ENCODE measurements around the gene PAX7. TPM values are rescaled to one million over a fixed set of nuclear protein-coding genes. Genes with fewer than 3 reads are reported as not detected.

Gene PAX7
- total and polyA plus RNA-seq, 2 donors (not counting 3 experiments of a cell fraction or from before 2014, with no cell fraction given) = not detected

DNA sequence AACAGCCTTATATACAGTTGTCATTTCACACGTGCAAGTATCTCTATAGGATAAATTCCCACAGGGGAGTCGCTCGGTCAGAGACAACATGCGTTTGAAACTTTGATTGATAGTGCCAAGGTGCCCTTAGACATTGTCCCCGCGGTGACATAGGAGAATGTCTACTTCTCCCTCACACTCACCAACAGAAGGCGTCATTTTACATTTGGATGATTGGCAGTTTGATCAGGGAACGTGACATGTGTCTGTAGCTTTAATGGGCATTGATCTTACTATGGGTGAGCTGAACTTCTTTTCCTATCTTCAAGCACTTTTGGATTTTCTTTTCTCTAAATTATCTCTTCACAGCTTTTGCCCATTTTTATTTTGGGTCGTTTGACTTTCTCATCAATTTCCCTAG lies 42.6 kb upstream of the PAX7 start:
- FAIRE-seq (no peak), DNase-seq (ENCODE audit: low read depth, low spot score) (no peak)
- Histone ChIP-seq H3K27ac (ENCODE audit: insufficient read depth, low read depth, low read length) (no peak overlapping the region), H4K20me1 (replicated peaks; ENCODE audit: control insufficient read depth, extremely low read depth, insufficient read depth, low read length) (no peaks in the 10 kb centered on the region), H3K9me1 (replicated peaks; ENCODE audit: control insufficient read depth, extremely low read depth, insufficient read depth, low read length) (no peaks in the 10 kb centered on the region), H3K9me3 (replicated peaks; ENCODE audit: control insufficient read depth, insufficient read depth, low read length) (no peaks in the 10 kb centered on the region), H3K4me1 (ENCODE audit: control insufficient read depth, extremely low read depth, insufficient read depth, low read length) (no peaks in the 10 kb centered on the region), H3K9ac (replicated peaks; ENCODE audit: extremely low read depth, insufficient read depth, low read length) (no peak overlapping the region), H3K79me2 (ENCODE audit: control insufficient read depth, insufficient read depth, low read length) (no peaks in the 10 kb centered on the region), H3K36me3 (ENCODE audit: control insufficient read depth in 2 of 2, extremely low read depth in 1 of 2, insufficient read depth in 2 of 2, low read length in 2 of 2) (no peaks in the 10 kb centered on the region), H3K27me3 (ENCODE audit: control insufficient read depth in 2 of 2, insufficient read depth in 2 of 2, low read length in 2 of 2) (no peaks in the 10 kb centered on the region), H3K4me2 (ENCODE audit: insufficient read depth, low read length) (no peak overlapping the region), H3K4me3 (replicated peaks in 1 of 3; ENCODE audit: insufficient read depth in 1 of 3, low read depth in 1 of 3, low read length in 3 of 3) (no peak overlapping the region), H2AFZ (ENCODE audit: low read depth, low read length) (no peak overlapping the region)
- BruUV-seq (replicated peaks) = no TSS peak
- POLR2A ChIA-PET = no interaction called here
- intact Hi-C loops (cut with micrococcal nuclease) = no loop called here
- dilution Hi-C loops (cut with MboI; ENCODE audit: extremely low pct_ligation_motif_present, low sequenced_read_pairs) = no loop called here
- CTCF ChIA-PET = interaction anchor here (1.5 to 5.3 kb wide), 3 partner anchors 9 to 1094 kb away, joined by 3 to 32 read pairs (median 24); no protein-coding TSS in a partner anchor
- TF ChIP-seq MYC (IDR thresholded peaks at IDR 0.05; ENCODE audit: low read depth, low read length) (no peak), POLR2AphosphoS5 (IDR thresholded peaks at IDR 0.05; ENCODE audit: insufficient read depth, low read depth, low read length) (no peak), POLR2A (IDR thresholded peaks at IDR 0.05; ENCODE audit: low read depth, low read length) (no peak), GATA2 (IDR thresholded peaks at IDR 0.05; ENCODE audit: insufficient read depth, insufficient read length, low read depth, low read length) (no peak), JUN (IDR thresholded peaks at IDR 0.05; ENCODE audit: borderline replicate concordance, insufficient read depth, insufficient read length, low read depth) (no peak)
- TF ChIP-seq, protein P1, sequence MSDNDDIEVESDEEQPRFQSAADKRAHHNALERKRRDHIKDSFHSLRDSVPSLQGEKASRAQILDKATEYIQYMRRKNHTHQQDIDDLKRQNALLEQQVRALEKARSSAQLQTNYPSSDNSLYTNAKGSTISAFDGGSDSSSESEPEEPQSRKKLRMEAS (IDR thresholded peaks at IDR 0.05; ENCODE audit: insufficient read depth, insufficient read length) = no peak
- TF ChIP-seq, protein P2, sequence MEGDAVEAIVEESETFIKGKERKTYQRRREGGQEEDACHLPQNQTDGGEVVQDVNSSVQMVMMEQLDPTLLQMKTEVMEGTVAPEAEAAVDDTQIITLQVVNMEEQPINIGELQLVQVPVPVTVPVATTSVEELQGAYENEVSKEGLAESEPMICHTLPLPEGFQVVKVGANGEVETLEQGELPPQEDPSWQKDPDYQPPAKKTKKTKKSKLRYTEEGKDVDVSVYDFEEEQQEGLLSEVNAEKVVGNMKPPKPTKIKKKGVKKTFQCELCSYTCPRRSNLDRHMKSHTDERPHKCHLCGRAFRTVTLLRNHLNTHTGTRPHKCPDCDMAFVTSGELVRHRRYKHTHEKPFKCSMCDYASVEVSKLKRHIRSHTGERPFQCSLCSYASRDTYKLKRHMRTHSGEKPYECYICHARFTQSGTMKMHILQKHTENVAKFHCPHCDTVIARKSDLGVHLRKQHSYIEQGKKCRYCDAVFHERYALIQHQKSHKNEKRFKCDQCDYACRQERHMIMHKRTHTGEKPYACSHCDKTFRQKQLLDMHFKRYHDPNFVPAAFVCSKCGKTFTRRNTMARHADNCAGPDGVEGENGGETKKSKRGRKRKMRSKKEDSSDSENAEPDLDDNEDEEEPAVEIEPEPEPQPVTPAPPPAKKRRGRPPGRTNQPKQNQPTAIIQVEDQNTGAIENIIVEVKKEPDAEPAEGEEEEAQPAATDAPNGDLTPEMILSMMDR (IDR thresholded peaks at IDR 0.05; ENCODE audit: extremely low read depth in 1 of 2, insufficient read depth in 1 of 2, low read depth in 1 of 2, low read length in 2 of 2) = no peak
